NCI-H526 treated with DMSO at 0.1 percent for 48 hours (cell line): Measurements from ENCODE around the gene RFPL2.
"Not testable (repeated sequence)": the region's sequence is repeated elsewhere in the genome, so short reads cannot be mapped to it uniquely, and the experiment has no call there.

Experiments used
- DNase-seq: peaks from one replicate; lab custom pipeline; 2025; lab: John Stamatoyannopoulos, UW

The RFPL2 gene

DNA sequence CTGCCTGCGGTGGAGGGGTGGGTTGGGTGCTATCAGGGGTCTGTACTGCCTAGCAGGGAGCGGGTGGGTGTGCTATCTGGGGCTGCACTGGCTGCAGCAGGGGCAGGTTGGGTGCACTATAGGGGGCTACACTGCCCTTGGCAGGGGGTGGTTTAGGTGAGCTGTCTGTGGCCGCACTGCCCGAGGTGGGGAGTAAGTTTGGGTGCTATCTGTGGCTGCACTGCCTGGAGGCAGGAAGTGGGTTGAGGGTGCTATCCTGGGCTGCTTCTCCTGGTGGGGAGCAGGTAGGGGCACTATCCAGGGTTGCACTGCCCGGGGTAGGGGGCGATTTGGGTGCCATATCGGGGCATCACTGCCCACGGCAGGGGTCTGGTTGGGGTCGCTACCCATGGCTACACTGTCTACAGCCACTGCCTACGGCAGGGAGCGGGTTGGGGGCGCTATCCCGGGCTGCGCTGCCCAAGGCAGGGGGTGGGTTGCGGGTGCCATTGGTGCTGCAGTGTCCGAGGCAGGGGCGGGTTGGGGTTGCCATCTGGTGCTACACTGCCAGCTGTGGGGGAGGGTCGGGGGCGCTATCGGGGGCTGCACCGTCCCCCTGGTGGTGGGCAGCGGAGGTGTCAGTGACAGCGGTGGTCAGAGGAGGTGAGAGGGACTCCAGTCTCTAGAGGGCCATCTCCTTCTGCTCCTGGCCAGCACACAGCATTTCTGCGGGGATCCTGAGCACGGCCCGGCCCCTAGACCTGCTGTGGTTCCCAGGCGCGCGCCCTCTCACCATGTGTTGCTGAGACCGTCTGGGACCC lies 1.3 kb upstream of the RFPL2 start:
- DNase-seq, result no peak

DNA sequence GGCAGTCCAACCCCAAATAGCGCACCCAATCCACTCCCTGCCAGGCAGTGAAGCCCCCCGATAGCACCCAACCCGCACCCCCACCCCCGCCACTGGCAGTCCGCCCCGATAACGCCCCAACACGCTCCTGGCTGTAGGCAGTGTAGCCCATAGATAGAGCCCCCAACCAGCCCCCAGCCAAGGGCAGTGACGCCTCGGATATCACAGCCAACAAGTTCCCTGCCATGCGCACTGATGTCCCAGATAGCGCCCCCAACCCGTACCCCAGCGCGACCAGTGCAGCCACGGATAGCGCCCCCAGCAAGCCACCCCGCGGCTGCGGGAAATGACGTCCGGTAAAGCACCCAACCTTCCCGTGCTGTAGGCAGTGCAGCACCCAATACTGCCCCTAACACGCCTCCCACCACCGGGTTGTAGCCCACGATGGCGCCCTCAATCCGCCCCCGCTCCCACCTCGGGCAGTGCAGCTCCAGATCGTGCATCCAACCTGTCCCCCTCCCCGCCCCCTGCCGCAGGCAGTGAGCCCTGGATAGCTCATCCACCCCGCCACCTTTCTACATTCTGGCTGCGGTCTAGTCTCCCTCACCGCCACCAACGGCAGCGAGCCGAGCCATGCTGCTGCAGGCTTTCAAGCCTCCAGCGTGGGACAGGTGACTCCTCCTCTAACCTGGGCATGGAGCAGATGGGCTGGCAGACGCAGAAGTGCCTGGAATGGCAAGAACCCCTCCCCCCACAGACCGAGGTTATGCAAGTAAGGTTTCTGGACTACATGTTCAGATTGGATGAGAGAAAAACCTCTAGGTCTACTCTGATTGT lies 625 bp downstream of the RFPL2 start:
- peak; percentile 28 for DNase-seq

DNA sequence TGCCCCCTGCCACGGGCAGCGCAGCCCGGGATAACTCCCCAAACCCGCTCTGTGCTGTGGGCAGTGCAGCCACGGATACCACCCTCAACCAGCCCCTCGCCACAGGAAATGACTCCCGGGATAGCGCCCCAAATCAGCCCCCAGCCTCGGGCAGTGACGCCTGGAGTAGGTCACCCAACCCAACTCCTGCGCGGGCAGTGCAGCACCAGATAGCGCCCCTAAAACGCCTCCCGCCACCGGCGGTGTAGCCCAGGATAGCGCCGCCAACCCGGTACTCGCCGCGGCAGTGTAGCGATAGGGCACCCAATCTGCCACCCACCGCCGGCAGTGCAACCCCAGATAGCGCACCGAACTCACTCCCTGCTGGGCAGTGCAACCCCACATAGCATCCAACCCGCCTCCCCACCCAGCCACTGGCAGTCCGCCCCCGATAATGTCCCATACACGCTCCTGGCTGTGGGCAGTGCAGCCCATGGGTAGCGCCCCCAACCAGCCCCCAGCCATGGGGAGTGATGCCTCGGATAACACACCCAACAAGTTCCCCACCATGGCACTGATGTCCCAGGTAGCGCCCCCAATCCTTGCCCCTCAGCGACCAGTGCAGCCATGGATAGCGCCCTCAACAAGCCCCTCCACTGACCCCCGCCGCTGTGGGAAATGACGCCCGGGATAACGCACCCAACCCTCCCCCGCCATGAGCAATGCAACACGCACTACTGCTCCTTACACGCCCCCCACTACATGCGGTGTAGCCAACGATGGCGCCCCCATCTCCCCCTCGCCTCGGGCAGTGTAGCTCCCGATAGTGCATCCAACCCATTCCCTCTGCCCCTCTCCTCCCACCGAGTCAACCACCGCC lies 1.5 kb downstream of the RFPL2 start:
- DNase-seq, result no peak

DNA sequence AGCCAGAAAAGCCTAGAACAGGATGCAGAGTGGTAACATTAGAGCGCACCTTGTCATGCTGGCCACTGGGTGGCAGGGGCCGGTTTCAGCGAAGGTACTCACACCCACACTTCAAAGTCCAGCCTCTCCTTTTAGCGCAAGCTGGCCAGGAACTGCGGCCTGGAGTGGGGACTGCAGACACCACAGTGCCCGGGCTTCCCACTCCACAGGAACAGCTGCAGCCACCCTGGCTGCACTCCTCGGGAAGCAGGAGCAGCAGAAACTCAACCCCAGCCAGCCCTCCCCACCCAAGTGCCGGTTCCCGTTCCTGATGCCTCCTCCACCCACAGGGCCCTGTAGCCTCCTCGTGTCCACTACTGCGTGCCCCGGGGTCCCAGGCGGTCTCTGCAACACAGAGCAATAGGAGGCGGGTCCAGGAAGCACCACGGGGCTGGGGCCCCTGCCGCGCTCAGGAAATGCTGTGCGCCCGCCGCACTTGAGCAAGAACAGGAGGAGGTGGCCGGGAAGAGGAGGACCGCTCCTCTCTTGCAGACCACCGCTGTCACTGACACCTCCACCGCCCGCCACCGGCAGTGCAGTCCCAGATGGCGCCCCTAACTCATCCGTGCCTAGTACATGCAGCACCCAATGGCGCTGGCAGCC lies 2.2 kb downstream of the RFPL2 start:
- DNase-seq, result peak; percentile 17

DNA sequence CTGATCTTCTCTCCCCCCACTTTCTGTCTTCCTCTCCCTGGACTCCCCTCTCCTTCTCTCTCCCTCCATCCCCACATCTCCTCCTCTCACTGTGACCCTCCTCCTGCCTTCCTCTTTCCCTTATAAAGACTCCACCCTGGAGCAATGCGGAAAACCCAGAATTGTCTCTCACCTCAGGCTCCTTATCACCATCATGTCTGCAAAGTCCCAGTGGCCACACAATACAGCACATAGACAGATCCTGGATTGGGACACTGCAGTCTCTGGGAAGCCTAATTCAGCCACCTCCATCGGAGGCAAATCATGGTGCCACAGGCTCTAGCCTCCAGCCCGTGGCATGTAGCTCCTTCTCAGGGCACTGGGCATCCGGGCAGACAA lies 2.7 kb downstream of the RFPL2 start:
- no peak for DNase-seq

DNA sequence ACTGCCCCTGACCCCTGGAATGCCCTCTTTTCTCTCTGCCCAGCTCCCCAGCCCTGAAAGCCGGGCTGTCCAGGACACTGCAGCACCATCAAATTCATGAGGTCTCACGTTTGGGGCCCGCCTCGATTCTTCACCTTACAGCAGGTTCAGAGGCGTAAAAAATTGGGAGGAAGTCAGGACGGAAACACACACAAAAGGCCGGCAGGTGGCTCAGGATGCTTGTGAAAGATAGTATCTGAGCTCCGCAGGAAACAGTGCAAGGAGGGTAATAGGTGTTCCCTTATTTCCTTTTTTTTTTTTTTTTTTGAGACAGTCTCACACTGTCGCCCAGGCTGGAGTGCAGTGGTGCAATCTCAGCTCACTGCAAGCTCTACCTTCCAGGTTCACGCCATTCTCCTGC lies 4.1 kb downstream of the RFPL2 start:
- DNase-seq, result no peak

DNA sequence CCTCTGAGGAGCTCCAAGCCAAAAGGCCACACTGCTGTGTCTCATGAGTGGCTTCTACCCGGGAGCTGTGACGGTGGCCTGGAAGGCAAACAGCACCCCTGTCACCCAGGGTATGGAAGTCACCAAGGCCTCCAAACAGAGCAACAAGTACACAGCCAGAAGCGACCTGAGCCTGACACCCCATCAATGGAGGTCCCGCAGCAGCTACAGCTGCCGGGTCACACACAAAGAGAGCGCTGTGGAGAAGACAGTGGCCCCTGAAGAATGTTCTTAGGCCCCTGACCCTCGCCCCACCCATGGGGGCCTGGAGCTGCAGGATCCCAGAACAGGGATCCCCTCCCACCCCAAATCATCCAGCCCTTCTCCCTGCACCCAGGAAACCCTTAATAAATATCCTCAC lies 4.9 kb downstream of the RFPL2 start:
- DNase-seq, result no peak

DNA sequence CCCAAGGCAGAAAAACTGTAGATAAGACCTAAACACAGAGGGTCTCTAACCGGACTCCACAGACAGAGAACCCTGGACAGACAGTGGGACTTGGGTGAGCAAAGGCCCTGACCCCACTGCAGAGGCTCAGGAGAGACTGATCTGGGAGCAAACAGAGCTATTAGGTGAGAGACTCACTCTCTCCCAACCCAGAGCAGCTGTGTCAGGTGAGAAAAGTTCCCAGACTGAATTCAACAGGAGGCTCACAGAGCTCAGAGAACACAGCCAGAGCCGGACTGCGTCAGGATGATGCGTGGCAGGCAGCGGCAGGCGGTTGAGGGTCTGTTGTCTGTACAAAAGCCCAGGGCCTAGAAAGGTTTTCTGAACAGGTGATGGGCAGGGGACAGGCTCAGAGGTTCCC lies 5.5 kb downstream of the RFPL2 start:
- no peak for DNase-seq

DNA sequence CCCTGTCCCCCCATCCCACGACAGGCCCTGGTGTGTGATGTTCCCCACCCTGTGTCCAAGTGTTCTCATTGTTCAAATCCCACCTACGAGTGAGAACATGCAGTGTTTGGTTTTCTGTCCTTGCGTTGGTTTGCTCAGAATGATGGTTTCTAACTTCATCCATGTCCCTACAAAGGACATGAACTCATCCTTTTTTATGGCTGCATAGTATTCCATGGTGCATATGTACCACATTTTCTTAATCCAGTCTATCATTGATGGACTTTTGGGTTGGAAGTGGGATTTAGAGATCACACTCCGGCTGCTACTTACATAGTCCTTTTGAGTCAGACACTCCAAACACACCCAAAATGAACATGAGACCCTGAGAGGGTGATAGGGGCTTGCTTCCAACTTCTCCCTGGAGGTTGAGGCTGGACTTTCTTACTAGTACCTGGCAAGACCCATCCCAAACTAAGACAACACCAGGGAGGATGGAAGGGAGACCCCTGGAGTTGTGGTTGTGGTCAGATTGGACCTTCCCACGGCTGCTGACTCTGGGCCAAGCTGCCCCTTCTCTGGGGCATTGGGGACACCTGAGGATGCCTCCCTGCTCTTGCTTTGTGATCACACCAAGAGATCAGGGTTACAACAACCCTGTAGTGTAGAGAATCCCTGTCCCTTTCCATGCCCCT lies 7.2 kb downstream of the RFPL2 start:
- DNase-seq, result not testable (repeated sequence)

DNA sequence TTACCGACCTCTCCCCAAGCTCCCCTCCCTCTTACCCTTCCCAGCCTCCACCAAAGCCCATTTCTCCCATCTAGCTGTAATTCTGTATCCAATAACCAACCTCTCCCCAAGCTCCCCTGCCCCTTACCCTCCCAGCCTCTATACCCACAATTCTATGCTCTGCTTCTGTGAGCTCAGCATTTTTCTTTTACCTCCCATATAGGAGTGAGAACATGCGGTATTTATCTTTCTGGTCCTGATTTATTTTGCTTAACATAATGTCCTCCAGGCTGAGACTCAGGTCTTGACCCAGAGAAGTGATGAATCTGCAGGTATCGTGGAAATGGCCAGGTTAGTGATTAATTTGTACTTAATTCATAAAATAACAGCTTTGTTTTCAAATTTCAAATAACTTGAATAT lies 9.0 kb downstream of the RFPL2 start:
- not testable (repeated sequence) for DNase-seq

DNA sequence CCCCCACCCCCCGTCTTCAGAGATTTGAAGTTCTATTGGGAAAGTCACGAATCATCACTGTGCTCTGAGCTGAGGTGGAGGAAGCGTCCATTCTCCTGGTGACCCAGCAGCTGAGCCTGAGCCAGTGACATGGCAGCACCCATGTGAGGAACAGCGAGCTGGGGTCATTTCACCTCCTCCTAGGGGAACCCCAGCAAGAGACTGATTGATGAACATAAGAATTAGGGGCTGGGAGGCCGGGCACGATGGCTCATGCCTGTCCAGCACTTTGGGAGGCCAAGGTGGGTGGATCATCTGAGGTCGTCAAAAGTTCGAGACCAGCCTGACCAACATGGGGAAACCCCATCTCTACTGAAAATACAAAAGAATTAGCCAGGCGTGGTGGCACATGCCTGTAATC lies 11.5 kb downstream of the RFPL2 start:
- DNase-seq, result not testable (repeated sequence)

DNA sequence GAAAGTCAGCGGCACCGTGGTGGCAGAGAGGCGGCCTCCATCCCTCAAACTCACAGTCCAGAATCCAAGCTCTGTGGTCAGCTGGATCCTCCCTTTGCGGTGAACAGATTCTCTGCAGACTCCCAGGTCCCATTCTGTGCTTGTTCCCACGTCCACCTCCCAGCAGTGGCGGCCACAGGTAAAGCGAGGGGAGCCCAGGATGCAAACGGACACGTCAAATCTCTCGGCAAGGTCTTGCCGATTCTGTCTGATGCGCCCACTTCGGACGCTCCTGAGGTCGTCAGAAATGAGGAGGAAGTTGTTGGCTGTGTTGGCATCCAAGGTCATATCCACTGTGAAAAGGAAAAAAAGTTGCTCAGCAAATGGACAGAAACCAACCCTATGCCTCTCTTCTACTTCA lies 13.9 kb downstream of the RFPL2 start:
- DNase-seq, result not testable (repeated sequence)

DNA sequence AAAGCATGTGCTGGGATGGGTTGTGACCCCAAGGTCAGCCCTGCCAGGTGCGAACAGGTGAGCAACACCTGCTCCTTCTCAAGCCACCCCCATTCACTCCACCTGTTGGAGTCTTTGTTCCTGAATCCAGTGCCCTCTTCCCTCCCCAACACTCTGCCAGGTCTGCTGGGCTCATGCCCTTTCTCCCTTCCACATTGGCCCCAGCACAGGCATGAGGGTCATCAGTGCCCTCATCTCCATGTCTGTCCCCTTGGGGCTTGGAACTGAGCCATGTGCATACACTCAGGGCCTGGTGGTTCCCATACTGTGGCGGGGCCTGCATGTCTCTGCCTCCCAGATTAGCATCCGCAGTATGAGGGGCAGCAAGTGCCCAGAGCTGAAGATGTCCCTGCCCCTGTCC lies 19.1 kb downstream of the RFPL2 start:
- DNase-seq, result no peak

DNA sequence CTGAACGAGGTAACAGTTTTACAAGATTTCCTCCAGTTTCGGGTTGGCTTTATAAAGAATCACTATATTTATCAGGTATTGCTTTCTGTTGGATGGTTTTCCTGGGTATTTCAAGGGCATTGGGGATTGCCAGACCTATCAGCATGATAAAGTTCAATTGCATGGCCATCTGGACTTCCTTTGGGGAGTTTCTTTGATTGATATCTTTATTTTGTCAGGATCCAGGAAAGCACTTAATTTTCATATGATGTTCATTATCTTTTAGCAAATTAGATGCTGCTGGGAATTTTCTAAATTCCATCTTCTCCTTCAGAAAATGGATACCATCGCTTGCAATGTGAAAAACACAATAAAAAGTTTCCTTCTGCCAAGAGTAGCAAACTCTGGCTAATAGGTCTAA lies 21.2 kb downstream of the RFPL2 start:
- DNase-seq, result no peak

DNA sequence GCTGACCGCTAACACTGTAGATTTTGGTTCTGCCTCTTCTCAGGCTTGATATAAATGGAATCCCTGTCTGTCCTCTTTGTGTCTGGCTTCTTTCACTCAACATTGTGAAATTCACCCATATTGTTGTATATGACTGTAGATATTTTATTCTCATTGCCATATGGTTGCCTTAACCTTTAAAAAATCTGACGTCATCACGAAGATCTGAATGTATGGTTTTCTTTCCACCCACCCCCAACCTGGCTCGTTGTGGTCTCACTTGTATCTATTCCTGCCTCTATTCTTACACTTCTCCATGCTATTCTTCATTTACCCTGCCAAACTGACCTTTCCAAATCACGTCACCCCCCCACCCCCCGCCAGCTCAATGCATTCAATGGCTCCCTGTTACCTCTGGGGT lies 23.8 kb downstream of the RFPL2 start:
- DNase-seq, result no peak

DNA sequence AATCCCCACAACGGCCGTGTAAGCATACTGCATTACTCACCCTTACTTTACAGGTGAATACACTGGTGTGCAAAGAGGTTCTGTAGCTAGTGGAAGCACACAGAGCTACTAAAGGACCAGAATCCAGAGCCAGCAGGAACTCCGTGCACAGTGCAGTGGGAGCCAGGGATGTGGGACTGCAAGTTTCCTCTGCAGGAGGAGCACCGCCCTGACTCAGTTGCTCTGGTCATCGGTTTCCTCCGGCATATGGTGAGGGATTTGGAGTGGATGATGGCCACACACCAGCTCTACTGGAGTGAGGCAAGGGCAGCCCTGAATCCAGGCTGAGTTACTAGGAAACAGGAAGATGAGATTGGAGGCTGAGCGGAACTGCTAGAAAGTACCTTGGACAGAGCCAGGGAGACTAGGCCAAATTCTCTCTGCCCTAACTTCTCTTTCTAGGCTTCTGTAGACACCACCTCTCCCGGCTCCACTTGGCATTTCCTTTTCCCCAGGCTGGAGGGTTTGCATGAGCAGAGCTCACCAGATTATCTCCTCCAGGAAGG lies 27.6 kb downstream of the RFPL2 start:
- no peak for DNase-seq

DNA sequence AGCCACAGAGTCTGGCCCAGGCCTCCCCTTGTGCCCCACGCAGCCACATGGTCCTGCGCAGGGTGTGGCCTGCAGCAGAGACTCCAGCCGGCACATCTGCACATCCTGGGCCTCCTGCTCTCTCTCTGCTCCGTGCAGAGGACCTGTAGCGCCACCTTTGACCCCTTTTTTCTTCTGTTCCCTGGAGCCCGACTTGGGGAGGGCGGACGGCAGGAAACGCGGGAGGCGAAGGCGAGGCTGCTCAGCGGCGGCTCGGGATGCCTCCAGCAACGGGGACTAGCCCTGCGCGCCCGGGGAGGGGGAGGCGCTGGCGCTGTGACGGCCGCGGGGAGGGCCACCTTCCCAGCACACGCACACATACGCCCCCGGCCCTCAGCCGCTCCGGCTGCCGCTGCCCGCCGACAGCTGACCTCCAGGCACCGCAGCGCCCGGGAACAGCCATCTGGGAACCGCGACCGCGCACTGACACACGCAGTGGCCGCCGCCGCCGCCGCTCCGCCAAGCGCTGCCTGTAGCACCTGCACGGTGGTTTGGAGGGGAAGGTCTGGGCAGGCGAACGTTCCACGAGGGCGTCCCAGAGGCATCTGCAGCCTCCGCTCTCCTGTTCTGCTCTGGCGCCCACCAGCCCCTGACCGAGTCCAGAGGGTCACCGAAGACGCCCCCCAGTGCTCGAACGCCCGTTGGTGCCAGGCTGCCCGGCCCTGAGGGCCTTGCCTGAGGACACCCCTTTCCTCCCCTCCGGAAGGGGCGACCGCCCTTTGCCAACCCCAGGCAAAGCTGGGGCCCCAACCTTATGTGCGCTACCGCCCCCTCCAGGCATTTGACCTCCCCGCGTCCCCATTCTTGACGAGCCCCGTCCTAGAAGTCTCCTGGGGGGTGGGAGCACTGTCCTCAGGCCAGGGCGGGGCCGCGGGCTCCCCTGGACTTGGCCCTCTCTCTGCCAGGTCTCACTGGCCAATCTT lies 28.9 kb downstream of the RFPL2 start:
- DNase-seq, result no peak

DNA sequence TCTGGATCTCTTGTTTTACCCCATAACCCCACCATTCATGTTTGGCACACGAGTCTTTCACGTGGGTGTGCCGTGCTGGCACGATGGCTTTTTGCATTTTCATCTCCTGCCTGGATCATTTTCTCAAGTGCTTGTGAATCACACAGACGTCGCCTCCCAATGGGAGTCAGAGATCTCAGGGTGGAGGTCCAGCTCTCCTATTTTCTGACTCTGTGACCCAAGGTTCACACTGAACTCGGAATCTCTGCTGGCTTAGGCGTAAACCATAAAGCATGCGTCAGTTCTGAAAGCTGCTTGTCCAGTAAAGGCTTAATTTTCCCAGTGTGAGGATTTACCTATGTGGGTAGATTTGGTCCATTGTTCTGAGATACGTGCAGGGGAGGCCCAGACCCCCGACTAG lies 29.8 kb downstream of the RFPL2 start:
- no peak for DNase-seq

DNA sequence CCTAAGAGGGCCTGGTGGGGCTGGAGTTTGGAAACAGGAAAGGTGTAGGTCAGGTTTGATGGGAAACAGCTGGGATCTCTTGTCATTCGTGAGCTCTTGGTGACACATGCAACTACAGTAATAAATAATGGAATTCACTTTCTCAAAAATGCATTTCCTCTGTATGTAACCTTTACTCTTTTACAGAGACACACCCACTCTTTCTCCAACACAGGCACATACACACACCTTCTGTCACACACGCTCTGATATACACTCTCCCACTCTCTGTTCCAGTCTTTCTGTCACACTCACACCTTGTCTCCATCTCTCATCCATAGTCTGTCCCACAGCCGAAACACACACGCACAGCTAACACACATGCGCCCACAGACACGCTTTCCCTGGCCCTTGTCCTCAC lies 39.2 kb downstream of the RFPL2 start:
- no peak for DNase-seq
